Pancreas (tissue), 10 donors: ENCODE results near the gene ZNF416. TPM values are rescaled to one million over a fixed set of nuclear protein-coding genes. Genes with fewer than 3 reads are reported as not detected.

Source experiments
- ATAC-seq, 4 donors: fragments of 200-7000 bp; cut with Tn5 transposase; one replicate each; pipeline versions ENCODE4 v1.8.0 to v1.9.1; 2020; ENCODE audit warnings: mild to moderate bottlenecking in 4 of 4, moderate library complexity in 4 of 4
- DNase-seq, 6 donors: peaks; one replicate each; pipeline ENCODE4 v3.0.0-alpha.2; 2020
- FAIRE-seq: peaks from 2 replicates; lab custom pipeline; 2012; peaks lifted over from hg19 to GRCh38; lab: Jason Lieb, UNC
- H3K27ac ChIP-seq, 4 donors: fragments of 200-600 bp; sonication (generic); 1 replicate in 3 of 4; 2 replicates in 1 of 4; pipeline versions ENCODE4 v1.5.0 to v1.8.0; 2020
- H3K27me3 ChIP-seq, 4 donors: fragments of 200-600 bp; one replicate each; pipeline ENCODE4 v1.8.0; 2021
- H3K36me3 ChIP-seq, 3 donors: fragments of 200-600 bp; sonication (generic) in 1 of 3; one replicate each; pipeline versions ENCODE4 v1.5.0 to v1.8.0; 2020 to 2021
- H3K4me1 ChIP-seq, 3 donors: fragments of 200-600 bp; one replicate each; pipeline ENCODE4 v1.8.0; 2021
- H3K4me3 ChIP-seq, 4 donors: fragments of 200-600 bp; sonication (generic) in 2 of 4; one replicate each; pipeline versions ENCODE4 v1.5.0 to v1.8.0; 2020 to 2021
- H3K9me3 ChIP-seq, 4 donors: fragments of 200-600 bp; one replicate each; pipeline ENCODE4 v1.8.0; 2021
- CTCF ChIP-seq, 4 donors: fragments of 200-600 bp; sonication (generic) in 3 of 4; IDR thresholded peaks; one replicate each; pipeline versions ENCODE4 v1.5.0 to v1.8.0; 2021; ENCODE audit warnings: antibody characterized with exemption in 4 of 4
- WGBS, 2 donors: extraction: QIAGEN DNeasy Blood & Tissue Kit; methylation state at CpG; one replicate each; pipeline ENCODE4 v1.1.7; 2013; 5-methylcytosine and 5-hydroxymethylcytosine counted together
- intact Hi-C, 3 donors: fragments of 100-400 bp; cut with DNase I; formaldehyde crosslinking; loops; one replicate each; pipeline versions ENCODE4 v1.11.1 to v1.14.2; 2022
- polyA plus RNA-seq, 2 donors: library from polyadenylated mRNA; stranded (reverse); fragments of 200-250 nt; gene quantifications; one replicate each; pipeline ENCODE4 v1.2.3, GENCODE V29; 2013
- total RNA-seq, 6 donors: library from RNA; stranded (reverse); fragmentation: NEBNext Ultra II Directional in 4 of 6; extraction: Animal tissue kit (Norgen Biotek cat#: 25700) in 4 of 6; gene quantifications; one replicate each; pipeline versions ENCODE4 v1.2.1 to v1.2.4, GENCODE V29; 2021 to 2023
- donor health status: healthy with polysubstance abuse.
- donor health status: DM: no; HTN: no; CAD: no; lungs with moderate emphysema.
- donor health status: DM: no; HTN: no; CAD: no.
- donor health status: control.
- donor health status: control.
- donor health status: Bipolar disorder and iron deficiency.
- donor health status: DM: yes; HTN: yes; CAD: no.
- donor health status: DM: no; HTN: no; CAD: no.
- donor health status: DM: no; HTN: no; CAD: no.
- donor health status: DM: yes; HTN: yes; CAD: no.

Gene ZNF416
- total and polyA plus RNA-seq, 8 donors, result 0.91 to 2.7 (median 1.8) TPM

DNA sequence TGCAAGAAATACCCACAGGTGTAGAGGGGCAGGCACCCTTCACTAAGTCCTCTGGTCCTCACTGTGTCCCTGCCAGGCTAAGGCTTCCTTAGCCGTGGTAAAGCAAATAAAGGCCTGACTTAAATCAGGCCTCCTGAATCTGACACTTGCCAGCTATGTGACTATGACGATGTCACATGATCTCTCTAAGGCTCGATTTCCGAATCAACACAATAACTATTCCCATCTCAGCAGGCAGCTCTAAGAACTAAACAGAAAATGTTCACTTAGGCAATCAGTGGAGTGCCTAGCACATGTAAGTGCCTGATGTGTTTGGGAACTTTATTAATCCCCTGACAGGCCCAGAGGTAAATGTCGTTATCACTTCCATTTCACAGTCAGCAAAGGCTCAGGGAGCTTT is 21.1 kb downstream of the ZNF416 start:
- no peak for TF ChIP-seq CTCF (IDR thresholded peaks at IDR 0.05)
- Histone ChIP-seq H3K27ac (no peak overlapping the region), H3K27me3 (no peaks in the 10 kb centered on the region), H3K36me3 (peaks cover 6 to 27% (median 18%) of the 10 kb centered on the region in 3 donors), H3K4me3 (no peak overlapping the region), H3K4me1 (peaks cover 0 to 5% (median 0%) of the 10 kb centered on the region in 3 donors), H3K9me3 (no peaks in the 10 kb centered on the region)
- DNase-seq (no peak), ATAC-seq (no peak), FAIRE-seq (no peak)
- intact Hi-C loops, result no loop called here
- 73 to 77% methylated on average over 5 of the region's 5 CpGs for WGBS, 2 donors

DNA sequence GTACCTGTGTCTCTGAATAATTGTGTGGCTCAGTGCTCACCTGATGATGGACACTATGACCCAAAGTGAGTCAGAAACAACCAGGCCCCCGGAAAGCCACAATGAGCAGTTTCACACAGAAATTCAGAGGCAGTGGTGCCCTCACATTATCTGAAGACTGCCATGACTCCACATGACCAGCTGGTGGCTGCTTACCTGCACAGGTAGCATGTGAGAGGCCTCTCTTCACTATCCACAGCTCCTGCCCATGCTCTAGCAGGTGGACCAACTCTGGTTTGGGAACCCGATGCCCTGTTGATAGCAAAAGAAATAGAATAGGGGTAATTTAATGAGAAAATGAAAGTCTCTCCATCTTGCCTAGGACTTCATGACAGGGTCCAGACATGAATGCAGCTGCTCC is 26.3 kb downstream of the ZNF416 start:
- DNase-seq (no peak), FAIRE-seq (no peak), ATAC-seq (no peak)
- Histone ChIP-seq H3K36me3 (peaks cover 12 to 76% (median 49%) of the 10 kb centered on the region in 3 donors), H3K4me3 (no peak overlapping the region), H3K27ac (no peak overlapping the region), H3K9me3 (peaks cover 0 to 9% (median 3%) of the 10 kb centered on the region in 4 donors), H3K4me1 (no peaks in the 10 kb centered on the region), H3K27me3 (no peaks in the 10 kb centered on the region)
- WGBS, 2 donors, result 96 to 100% methylated on average over 2 of the region's 2 CpGs
- intact Hi-C loops, result no loop called here
- no peak for TF ChIP-seq CTCF (IDR thresholded peaks at IDR 0.05)

- Histone ChIP-seq H3K36me3 (peaks cover 0 to 88% (median 44%) of the 10 kb centered on the region in 3 donors), H3K27me3 (no peaks in the 10 kb centered on the region), H3K27ac (no peak overlapping the region), H3K9me3 (peaks cover 0 to 16% (median 3%) of the 10 kb centered on the region in 4 donors), H3K4me3 (no peak overlapping the region), H3K4me1 (no peaks in the 10 kb centered on the region)
- FAIRE-seq (no peak), DNase-seq (no peak), ATAC-seq (no peak)
- WGBS, 2 donors, result 94% methylated on average over 1 of the region's 1 CpG
- no peak for TF ChIP-seq CTCF (IDR thresholded peaks at IDR 0.05)
- intact Hi-C loops, result no loop called here
Measured at GRCh38 chr19:57546513-57546912, 32.2 kb downstream of the ZNF416 start.

DNA sequence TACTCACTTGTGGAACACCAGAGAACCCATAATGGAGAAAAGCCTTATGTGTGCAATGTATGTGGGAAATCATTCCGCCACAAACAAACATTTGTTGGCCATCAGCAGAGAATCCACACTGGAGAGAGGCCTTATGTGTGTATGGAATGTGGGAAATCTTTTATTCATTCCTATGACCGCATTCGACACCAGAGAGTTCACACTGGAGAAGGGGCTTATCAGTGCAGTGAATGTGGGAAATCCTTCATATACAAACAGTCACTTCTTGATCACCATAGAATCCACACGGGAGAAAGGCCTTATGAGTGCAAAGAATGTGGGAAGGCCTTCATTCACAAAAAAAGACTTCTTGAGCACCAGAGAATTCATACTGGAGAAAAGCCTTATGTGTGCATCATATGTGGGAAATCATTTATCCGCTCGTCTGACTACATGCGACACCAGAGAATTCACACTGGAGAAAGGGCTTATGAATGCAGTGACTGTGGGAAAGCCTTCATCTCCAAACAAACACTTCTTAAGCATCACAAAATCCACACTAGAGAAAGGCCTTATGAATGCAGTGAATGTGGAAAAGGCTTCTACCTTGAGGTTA is 40.7 kb downstream of the ZNF416 start:
- ATAC-seq (no peak), DNase-seq (no peak), FAIRE-seq (no peak)
- Histone ChIP-seq H3K9me3 (peaks cover 0 to 15% (median 3%) of the 10 kb centered on the region in 4 donors), H3K4me1 (no peaks in the 10 kb centered on the region), H3K36me3 (peaks cover 6 to 53% (median 23%) of the 10 kb centered on the region in 3 donors), H3K27me3 (no peaks in the 10 kb centered on the region), H3K4me3 (no peak overlapping the region), H3K27ac (no peak overlapping the region)
- WGBS, 2 donors, result 97 to 100% methylated on average over 7 of the region's 7 CpGs
- intact Hi-C loops, result no loop called here
- no peak for TF ChIP-seq CTCF (IDR thresholded peaks at IDR 0.05)
